HepG2 (cell line): ENCODE measurements around the gene PJA1.

Experiments
- CREM ChIP-seq, 2 experiments: sonication (generic) in 1 of 2; formaldehyde crosslinking in 1 of 2; IDR thresholded peaks; 2 replicates each; pipeline versions ENCODE4 v1.4.0 to v1.6.1; 2016 to 2020; ENCODE audit warnings: antibody characterized with exemption in 1 of 2, mild to moderate bottlenecking in 1 of 2, missing genetic modification reagents in 1 of 2
- MEIS2 ChIP-seq: sonication (generic); formaldehyde crosslinking; IDR thresholded peaks from 2 replicates; pipeline ENCODE4 v1.9.0; 2021; ENCODE audit warnings: mild to moderate bottlenecking, missing genetic modification reagents
- NFE2L1 ChIP-seq: sonication (generic); formaldehyde crosslinking; IDR thresholded peaks from 2 replicates; pipeline ENCODE4 v1.4.0; 2020; ENCODE audit warnings: missing genetic modification reagents, mild to moderate bottlenecking, borderline replicate concordance
- POLR2A ChIP-seq, 2 experiments: IDR thresholded peaks; 2 replicates each; pipeline ENCODE4 v1.6.1; 2011; ENCODE audit warnings: low read depth in 2 of 2, low read length in 2 of 2, mild to moderate bottlenecking in 1 of 2, moderate library complexity in 1 of 2; ENCODE audit not compliant: insufficient read depth in 1 of 2
- SETDB1 ChIP-seq: sonication (generic); formaldehyde crosslinking; IDR thresholded peaks from 2 replicates; pipeline ENCODE4 v1.5.1; 2020; ENCODE audit warnings: missing genetic modification reagents, mild to moderate bottlenecking, borderline replicate concordance
- SMAD1 ChIP-seq: sonication (generic); formaldehyde crosslinking; IDR thresholded peaks from 2 replicates; pipeline ENCODE4 v1.4.0; 2020; ENCODE audit warnings: missing genetic modification reagents, low read depth, mild to moderate bottlenecking, borderline replicate concordance
- TF ChIP-seq, protein P1 (sequence below): sonication (generic); formaldehyde crosslinking; IDR thresholded peaks from 2 replicates; pipeline ENCODE4 v1.5.0; 2020; ENCODE audit warnings: mild to moderate bottlenecking, missing genetic modification reagents, moderate library complexity

DNA sequence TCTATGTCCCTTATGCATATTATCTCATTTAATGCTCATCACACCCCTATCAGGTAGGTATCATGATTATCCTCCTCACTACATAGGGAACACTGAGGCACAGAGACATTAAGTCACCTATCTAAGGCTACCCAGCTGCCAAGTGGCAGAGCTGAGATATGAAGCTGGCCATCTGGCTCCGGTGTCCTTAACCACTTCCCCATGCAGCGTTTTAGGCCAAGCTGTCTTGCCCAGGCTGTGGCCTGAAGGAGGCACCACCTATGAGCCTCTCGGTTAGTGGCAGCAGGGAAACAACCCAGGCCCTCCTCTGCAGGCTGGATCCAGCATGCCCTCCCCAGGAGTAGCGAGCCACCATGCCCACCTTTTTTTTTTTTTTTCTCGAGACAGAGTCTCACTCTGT, 16.3 kb downstream of the PJA1 start:
- TF ChIP-seq NFE2L1 (no peak), CREM (IDR thresholded peaks at IDR 0.05) (no peak), CREM (CRISPR knock-in tag; IDR thresholded peaks at IDR 0.05) (no peak), MEIS2 (no peak), SMAD1 (CRISPR knock-in tag) (no peak), SETDB1 (CRISPR knock-in tag) (no peak), POLR2A (IDR thresholded peaks at IDR 0.05; ENCODE audit: insufficient read depth in 1 of 2, low read depth in 2 of 2, low read length in 2 of 2) (no peak)
- TF ChIP-seq, protein P1, sequence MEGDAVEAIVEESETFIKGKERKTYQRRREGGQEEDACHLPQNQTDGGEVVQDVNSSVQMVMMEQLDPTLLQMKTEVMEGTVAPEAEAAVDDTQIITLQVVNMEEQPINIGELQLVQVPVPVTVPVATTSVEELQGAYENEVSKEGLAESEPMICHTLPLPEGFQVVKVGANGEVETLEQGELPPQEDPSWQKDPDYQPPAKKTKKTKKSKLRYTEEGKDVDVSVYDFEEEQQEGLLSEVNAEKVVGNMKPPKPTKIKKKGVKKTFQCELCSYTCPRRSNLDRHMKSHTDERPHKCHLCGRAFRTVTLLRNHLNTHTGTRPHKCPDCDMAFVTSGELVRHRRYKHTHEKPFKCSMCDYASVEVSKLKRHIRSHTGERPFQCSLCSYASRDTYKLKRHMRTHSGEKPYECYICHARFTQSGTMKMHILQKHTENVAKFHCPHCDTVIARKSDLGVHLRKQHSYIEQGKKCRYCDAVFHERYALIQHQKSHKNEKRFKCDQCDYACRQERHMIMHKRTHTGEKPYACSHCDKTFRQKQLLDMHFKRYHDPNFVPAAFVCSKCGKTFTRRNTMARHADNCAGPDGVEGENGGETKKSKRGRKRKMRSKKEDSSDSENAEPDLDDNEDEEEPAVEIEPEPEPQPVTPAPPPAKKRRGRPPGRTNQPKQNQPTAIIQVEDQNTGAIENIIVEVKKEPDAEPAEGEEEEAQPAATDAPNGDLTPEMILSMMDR (CRISPR knock-in tag) = no peak
